ENCODE measurements around the gene CNTF. TPM values are rescaled to one million over a fixed set of nuclear protein-coding genes. Genes with fewer than 3 reads are reported as not detected.

CNTF gene
- total RNA-seq, 1 experiment from 2014 or later: 2.9 TPM

DNA sequence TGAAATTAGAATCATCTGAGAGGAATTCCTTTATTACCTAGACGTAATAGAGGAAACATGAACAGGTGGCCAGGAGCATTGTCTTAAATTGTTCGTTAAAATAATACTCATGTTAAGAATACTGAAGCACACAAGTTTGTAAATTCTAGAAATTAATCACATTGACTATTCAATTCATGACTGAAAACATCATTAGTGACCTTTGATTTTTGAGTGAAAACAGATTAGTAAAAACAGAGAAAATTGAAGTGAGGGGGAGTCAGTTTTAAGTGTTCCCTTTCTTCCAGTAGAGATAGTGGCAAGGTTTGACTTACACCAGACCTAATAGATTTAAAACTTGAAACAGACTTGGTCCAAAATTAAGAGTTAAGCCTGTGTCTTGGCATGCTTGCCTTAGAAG lies 42.2 kb upstream of the CNTF start:
- Mint-ChIP-seq H3K4me1 (ENCODE audit: insufficient read depth, unreplicated experiment) (peaks cover 17% of the 10 kb centered on the region), H3K36me3 (ENCODE audit: insufficient read depth, unreplicated experiment) (peaks cover 12% of the 10 kb centered on the region), H3K27ac (ENCODE audit: low read depth, unreplicated experiment) (peak overlapping the region; percentile 100), H3K27me3 (ENCODE audit: insufficient read depth, unreplicated experiment) (no peaks in the 10 kb centered on the region), H3K4me3 (ENCODE audit: unreplicated experiment) (peak overlapping the region; percentile 100), H3K9me3 (ENCODE audit: unreplicated experiment) (no peaks in the 10 kb centered on the region)
- ChIA-PET CTCF (interaction anchor here (0.5 to 1.6 kb wide), 5 partner anchors 12 to 72 kb away, joined by 3 to 5 read pairs (median 3); no protein-coding TSS in a partner anchor), POLR2A (interaction anchor here (0.6 to 2.0 kb wide), 8 partner anchors 11 to 928 kb away, joined by 3 to 9 read pairs (median 4); no protein-coding TSS in a partner anchor)
- intact Hi-C loops (cut with micrococcal nuclease): no loop called here
- TF ChIP-seq, protein P1, sequence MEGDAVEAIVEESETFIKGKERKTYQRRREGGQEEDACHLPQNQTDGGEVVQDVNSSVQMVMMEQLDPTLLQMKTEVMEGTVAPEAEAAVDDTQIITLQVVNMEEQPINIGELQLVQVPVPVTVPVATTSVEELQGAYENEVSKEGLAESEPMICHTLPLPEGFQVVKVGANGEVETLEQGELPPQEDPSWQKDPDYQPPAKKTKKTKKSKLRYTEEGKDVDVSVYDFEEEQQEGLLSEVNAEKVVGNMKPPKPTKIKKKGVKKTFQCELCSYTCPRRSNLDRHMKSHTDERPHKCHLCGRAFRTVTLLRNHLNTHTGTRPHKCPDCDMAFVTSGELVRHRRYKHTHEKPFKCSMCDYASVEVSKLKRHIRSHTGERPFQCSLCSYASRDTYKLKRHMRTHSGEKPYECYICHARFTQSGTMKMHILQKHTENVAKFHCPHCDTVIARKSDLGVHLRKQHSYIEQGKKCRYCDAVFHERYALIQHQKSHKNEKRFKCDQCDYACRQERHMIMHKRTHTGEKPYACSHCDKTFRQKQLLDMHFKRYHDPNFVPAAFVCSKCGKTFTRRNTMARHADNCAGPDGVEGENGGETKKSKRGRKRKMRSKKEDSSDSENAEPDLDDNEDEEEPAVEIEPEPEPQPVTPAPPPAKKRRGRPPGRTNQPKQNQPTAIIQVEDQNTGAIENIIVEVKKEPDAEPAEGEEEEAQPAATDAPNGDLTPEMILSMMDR (IDR thresholded peaks at IDR 0.05; ENCODE audit: unreplicated experiment): no peak
- BruUV-seq (replicated peaks): TSS peak; percentile 36
- DNase-seq (ENCODE audit: unreplicated experiment): no peak

DNA sequence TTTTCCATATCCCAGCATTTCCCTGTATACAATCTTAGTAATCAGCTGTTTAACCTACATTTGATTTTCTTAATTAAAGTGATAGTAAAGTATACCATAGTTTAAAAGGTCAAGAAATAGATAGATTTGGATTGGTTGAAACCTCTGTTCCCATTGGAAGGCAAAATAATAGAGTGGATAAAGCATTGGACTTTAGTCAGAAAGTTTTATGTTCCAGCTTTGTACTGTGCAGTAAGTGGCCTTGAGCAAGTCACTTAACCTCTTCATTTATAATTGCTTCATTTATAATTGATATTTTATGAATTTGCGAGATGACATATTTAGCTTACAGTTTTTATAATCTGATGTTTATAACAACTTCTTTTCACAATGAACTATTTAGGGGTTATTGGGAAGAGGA lies 40.0 kb upstream of the CNTF start:
- Mint-ChIP-seq H3K36me3 (ENCODE audit: insufficient read depth, unreplicated experiment) (peaks cover 23% of the 10 kb centered on the region), H3K4me1 (ENCODE audit: insufficient read depth, unreplicated experiment) (peaks cover 11% of the 10 kb centered on the region), H3K27me3 (ENCODE audit: insufficient read depth, unreplicated experiment) (no peaks in the 10 kb centered on the region), H3K9me3 (ENCODE audit: unreplicated experiment) (no peaks in the 10 kb centered on the region), H3K4me3 (ENCODE audit: unreplicated experiment) (no peak overlapping the region), H3K27ac (ENCODE audit: low read depth, unreplicated experiment) (no peak overlapping the region)
- no peak for DNase-seq (ENCODE audit: unreplicated experiment)
- TF ChIP-seq, protein P1 (IDR thresholded peaks at IDR 0.05; ENCODE audit: unreplicated experiment): no peak
- intact Hi-C loops (cut with micrococcal nuclease): no loop called here
- CTCF ChIA-PET: interaction anchor here (0.5 to 1.4 kb wide), 4 partner anchors 40 to 792 kb away, joined by 3 to 4 read pairs (median 3); partner anchors contain the start of gene CNTF
- POLR2A ChIA-PET: interaction anchor here (0.8 to 1.8 kb wide), 5 partner anchors 12 to 816 kb away, joined by 3 to 7 read pairs (median 3); no protein-coding TSS in a partner anchor
- BruUV-seq (replicated peaks): no TSS peak

DNA sequence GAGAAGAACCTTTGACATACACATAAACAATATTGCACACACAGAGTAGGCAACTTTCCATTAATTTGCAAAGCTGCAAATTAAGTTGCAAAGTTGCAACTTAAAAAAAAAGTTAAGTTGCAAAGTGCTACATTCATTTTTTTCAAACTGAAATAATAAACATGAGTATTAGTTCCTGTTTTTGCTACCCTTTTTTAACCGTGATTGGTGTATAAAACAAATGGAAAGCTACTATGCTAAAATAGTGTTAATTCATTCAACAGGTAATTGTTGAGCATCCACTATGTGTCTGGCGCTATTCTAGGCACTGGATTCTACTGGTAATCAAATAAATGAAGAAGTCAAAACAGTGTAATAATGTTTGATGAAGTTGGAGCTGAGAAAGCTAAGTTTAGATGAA lies 35.5 kb upstream of the CNTF start:
- Mint-ChIP-seq H3K9me3 (ENCODE audit: unreplicated experiment) (no peaks in the 10 kb centered on the region), H3K4me3 (ENCODE audit: unreplicated experiment) (no peak overlapping the region), H3K4me1 (ENCODE audit: insufficient read depth, unreplicated experiment) (peaks cover 13% of the 10 kb centered on the region), H3K36me3 (ENCODE audit: insufficient read depth, unreplicated experiment) (peaks cover 33% of the 10 kb centered on the region), H3K27me3 (ENCODE audit: insufficient read depth, unreplicated experiment) (no peaks in the 10 kb centered on the region), H3K27ac (ENCODE audit: low read depth, unreplicated experiment) (no peak overlapping the region)
- POLR2A ChIA-PET: interaction anchor here (0.6 to 2.4 kb wide), 4 partner anchors 9 to 165 kb away, joined by 3 to 7 read pairs (median 3); no protein-coding TSS in a partner anchor
- DNase-seq (ENCODE audit: unreplicated experiment): no peak
- CTCF ChIA-PET: interaction anchor here (1.0 to 1.1 kb wide), 2 partner anchors 18 to 571 kb away, joined by 3 read pairs; no protein-coding TSS in a partner anchor
- intact Hi-C loops (cut with micrococcal nuclease): no loop called here
- BruUV-seq (replicated peaks): no TSS peak
- TF ChIP-seq, protein P1 (IDR thresholded peaks at IDR 0.05; ENCODE audit: unreplicated experiment): no peak

DNA sequence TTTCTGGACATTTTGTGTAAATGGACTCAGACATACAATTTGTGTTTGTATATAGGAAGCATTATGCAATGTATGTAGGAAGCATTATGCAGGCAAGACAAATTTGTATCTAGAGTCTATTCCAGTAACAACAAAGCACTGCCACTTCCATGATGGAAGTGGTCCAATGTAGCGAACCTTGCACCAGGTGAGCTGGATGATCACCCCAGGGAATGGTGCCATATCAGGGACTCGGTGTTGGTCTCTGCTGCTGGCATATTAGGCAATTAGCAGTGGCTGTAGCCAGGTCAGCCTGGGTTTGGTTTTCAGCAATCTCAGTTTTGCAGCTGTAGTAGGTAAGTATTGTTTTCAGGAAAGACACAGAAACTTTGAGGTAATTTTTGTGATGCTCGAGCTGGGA lies 30.8 kb upstream of the CNTF start:
- DNase-seq (ENCODE audit: unreplicated experiment): no peak
- H3K4me1 Mint-ChIP-seq (ENCODE audit: insufficient read depth, unreplicated experiment): peaks cover 32% of the 10 kb centered on the region
- ChIA-PET CTCF (no interaction called here), POLR2A (no interaction called here)
- TF ChIP-seq, protein P1 (IDR thresholded peaks at IDR 0.05; ENCODE audit: unreplicated experiment): no peak
- H3K36me3 Mint-ChIP-seq (ENCODE audit: insufficient read depth, unreplicated experiment): peaks cover 38% of the 10 kb centered on the region
- no peaks in the 10 kb centered on the region for H3K27me3 Mint-ChIP-seq (ENCODE audit: insufficient read depth, unreplicated experiment)
- no TSS peak for BruUV-seq (replicated peaks)
- no peak overlapping the region for H3K27ac Mint-ChIP-seq (ENCODE audit: low read depth, unreplicated experiment)
- no peaks in the 10 kb centered on the region for H3K9me3 Mint-ChIP-seq (ENCODE audit: unreplicated experiment)
- H3K4me3 Mint-ChIP-seq (ENCODE audit: unreplicated experiment): no peak overlapping the region
- intact Hi-C loops (cut with micrococcal nuclease): no loop called here

All from MCF 10A (cell line).